ENCODE results near the gene PA2G4. TPM values are rescaled to one million over a fixed set of nuclear protein-coding genes. Genes with fewer than 3 reads are reported as not detected.
"Not testable (repeated sequence)": the region's sequence is repeated elsewhere in the genome, so short reads cannot be mapped to it uniquely, and the experiment has no call there.

PA2G4 gene
- polyA plus RNA-seq, 3 donors, result 75.9 to 138 (median 83.2) TPM

DNA sequence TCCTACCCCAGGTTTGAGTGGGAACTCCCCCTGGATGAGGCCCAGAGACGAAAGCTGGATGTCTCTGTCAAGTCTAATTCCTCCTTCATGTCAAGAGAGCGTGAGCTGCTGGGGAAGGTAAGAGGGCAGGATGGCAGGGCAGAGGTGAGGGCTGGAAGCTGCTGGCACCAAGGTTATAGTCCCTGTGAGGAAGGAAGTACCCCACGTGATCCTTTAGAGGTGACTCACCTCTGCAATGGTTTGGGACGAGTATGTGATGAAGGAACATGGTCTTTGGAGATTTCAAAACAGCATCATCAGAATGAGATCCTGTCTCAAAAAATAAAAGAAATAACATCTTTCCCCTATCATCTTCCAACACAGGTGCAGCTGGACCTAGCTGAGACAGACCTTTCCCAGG, 38.9 kb downstream of the PA2G4 start:
- no peak overlapping the region for H3K27ac ChIP-seq (ENCODE audit: low read depth, low read length)
- WGBS, 3 donors, result 56 to 75% (median 64%) methylated on average over 4 of the region's 4 CpGs

DNA sequence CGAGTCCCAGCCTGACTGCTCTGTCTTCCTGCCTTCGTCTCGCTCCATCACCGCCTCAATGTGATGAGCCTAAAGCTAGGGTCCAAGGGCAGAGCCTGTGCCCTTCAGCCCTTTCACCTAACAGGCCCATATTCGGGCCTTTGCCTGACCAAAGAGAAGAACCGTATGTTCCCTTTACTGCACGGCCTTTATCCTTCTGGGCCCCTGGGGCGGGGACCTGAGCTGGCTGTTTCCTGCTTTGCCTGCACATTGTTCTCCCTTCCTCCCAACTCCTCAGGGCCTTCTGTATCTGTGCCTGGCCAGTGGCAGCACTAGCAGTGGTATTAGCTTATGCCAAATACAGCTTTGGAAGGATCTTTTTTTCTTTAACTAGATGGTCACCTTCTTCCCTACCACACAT, 39.5 kb downstream of the PA2G4 start:
- no peak overlapping the region for H3K27ac ChIP-seq (ENCODE audit: low read depth, low read length)
- WGBS, 3 donors, result 61 to 87% (median 65%) methylated on average over 8 of the region's 8 CpGs

DNA sequence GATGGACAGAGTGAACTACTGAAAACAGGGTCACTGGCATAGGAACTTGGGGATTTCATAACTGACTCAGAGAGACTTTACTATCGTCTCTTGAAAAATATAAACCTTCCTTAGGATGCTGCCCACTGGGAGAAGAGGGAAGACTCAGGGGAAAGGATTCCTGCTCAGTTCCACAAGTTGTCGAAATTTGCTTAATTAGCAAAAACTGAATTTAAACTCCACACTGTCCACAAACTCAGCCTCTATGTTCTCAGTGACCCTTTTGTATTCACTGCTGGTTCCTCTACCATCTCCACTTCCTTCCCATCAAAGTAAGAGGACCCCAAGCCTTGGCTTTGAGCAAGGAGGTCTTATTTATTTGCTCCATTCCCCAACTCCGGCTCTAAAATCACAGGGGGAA, 40.9 kb downstream of the PA2G4 start:
- WGBS, 3 donors, result 67 to 92% (median 81%) methylated on average over 3 of the region's 3 CpGs
- H3K27ac ChIP-seq (ENCODE audit: low read depth, low read length), result no peak overlapping the region

DNA sequence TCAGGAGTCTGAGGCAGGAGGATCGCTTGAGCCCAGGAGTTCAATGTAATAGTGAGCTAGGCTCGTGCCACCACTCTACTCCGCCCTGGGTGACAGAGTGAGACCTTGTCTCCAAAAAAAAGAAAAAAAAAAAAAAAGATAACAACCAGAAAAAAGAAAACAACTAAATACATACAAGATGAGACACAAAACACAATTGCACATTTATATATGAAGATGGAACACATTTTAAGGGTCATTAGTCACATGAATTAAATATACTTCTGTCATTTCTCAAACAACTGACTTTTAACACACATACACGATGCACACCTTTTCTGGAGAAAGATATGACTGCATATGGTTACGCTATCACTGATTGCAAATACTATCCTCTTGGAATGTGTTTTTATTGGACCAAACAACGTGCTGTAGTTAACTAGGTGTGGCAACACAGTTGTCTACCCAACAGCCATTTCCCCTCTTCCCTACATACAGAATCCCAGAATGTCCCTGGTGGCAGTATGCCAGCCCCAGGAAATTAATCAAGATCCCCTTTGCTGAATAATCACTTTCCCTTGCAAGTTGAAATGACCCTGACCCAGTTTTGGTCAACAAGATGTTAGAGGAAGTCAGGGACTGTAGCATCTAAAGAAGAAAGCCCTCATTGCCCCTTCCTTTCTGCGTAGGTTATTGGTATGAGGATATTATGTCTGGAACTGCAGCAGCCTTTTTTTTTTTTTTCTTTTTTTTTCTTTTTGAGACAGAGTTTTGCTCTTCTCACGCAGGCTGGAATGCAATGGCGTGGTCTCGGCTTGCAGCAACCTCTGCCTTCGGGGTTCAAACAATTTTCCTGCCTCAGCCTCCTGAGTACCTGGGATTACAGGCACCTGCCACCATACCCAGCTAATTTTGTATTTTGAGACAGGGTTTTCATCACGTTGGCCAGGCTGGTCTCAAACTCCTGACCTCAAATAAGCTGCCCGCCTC, 42.4 kb downstream of the PA2G4 start:
- no peak overlapping the region for H3K27ac ChIP-seq (ENCODE audit: low read depth, low read length)
- WGBS, 3 donors, result 55 to 61% (median 59%) methylated on average over 13 of the region's 13 CpGs

DNA sequence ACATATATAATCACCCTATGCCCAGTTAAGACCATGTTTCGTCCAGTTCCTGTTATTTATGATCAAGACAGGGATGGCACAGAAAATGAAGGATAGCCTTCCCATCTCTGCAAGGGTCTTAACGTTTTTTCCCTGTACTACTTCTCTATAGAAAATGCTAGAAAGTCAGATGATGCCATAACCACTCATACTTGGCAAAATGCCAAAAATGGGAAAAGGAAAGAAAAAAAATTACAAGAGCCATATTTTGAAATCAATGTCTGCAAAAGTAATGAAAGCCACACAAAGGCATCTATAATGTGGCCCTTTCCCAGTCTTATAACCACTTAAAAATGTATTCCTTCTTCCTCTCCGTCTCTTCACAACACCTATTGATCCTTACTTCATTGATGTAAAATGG, 46.2 kb downstream of the PA2G4 start:
- WGBS, 3 donors, result 56 to 59% (median 59%) methylated on average over 3 of the region's 3 CpGs
- no peak overlapping the region for H3K27ac ChIP-seq (ENCODE audit: low read depth, low read length)

DNA sequence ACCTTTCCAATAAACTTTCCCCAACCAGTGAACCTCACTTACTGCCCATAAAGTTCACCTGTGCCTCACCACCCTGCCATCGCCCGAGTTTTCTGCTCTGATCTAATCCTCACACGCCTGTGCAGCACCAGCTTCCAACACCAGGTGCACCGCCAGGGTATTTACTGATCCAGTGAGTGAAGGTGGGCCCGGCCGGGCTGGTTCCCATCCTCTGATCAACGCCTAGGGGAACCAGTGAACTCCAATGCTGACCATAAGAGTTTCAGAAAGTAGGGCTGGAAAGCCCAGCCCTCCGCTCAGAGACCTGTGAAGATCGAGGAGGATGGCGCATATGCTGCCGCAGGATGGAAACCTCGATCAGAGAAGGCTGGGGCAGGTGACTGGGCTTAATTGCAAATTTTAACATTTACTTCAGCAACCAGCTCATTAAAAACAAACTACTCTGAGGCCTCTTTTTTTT, 47.3 kb downstream of the PA2G4 start:
- peak overlapping the region; percentile 82 for H3K27ac ChIP-seq (ENCODE audit: low read depth, low read length)
- 4 to 15% (median 11%) methylated on average over 12 of the region's 12 CpGs for WGBS, 3 donors

DNA sequence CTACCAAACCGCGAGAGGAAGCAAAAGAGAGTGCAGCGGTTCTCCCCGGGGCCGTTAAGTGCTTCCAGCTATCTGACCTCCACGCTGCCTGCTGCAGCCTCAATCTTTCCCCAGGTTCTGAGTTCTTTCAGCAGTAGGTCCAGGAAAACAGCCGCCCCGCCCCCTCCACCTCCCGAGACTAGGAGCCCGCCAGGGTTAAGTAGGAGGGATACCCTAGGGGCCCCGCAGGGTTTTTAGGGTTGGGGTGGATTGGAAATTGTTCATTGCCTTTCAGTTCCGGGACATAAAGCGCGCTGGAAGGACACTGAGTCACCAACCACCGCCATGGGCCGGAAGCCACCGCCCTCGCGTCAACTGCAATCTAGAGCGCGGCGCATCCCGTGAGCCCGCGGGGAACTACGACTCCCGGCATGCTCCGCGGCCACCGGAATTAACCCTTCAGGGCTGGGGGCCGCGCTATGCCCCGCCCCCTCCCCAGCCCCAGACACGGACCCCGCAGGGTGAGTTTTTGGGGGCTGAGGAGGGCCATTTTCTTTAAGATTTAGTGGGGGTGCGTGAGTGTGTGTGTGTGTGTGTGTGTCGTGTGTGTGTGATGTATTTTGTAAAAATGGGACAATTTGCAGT, 47.9 kb downstream of the PA2G4 start, which contains the start of gene MYL6B:
Gene MYL6B, plus strand, starts transcription at position 456 of the 624 bp plus-strand sequence. CDS start 1,332 bp downstream, outside the sequence.
- 0 to 1% (median 0%) methylated on average over 34 to 37 of the region's 37 CpGs for WGBS, 3 donors
- peak within 1 kb of the TSS; percentile 82 for H3K27ac ChIP-seq (ENCODE audit: low read depth, low read length)

DNA sequence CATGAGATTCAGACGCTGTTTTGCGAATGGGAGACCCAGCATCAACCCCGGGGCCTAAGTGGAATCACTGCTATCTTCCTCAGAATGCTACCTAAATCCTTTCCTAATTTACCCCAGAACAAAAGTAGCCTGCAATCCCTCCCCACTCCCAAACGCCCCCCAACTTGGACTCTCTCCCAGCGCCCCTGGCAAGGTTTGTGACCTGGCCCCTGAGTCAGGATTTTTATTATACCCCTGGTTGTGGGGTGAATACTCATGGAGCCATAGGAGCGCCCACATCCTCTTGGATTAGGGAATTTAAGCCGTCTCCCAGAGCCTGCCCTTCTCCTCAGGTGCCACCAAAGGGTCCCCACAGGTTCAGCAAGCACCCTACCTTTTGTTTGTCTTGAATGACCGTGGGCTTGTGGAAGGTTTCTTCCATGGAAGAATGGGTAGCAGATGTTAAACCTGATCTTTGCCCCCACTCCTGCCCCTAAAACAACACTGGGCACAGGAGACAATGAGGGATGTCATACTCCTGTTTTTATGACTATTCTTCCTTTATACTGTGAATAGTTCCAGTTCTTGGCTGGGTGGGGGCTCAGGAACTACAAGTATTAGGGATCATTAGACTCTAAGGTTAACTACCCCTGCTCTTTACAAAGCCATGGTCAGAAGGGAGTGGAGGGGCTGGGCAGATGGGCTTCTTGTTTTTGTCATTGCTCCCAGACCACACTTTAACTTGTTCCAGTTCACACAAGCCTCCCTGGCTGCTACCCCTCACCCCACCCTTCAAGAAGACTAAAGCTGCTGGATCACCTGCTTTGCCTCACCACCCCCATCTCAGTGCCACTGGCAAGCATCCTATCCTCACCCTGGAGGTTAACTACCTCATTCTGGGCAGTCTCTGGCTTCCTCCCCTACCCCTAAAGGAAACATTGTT, 48.7 kb downstream of the PA2G4 start:
- WGBS, 3 donors, result 13 to 17% (median 16%) methylated on average over 8 of the region's 8 CpGs
- no peak overlapping the region for H3K27ac ChIP-seq (ENCODE audit: low read depth, low read length)

DNA sequence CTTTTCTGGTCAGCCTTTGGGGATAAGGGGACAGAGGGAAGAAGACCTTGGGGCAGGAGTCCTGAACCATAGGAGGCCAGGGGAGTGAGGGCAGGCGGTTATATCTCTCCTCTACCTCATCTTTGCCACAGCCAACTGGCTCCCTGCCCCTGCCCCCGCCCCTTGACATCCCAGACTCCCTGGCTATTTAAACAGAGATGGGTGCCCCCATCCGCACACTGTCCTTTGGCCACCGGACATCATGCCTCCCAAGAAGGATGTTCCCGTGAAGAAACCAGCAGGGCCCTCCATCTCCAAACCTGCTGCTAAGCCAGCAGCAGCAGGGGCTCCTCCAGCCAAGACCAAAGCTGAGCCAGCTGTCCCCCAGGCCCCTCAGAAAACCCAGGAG, 49.3 kb downstream of the PA2G4 start:
- WGBS, 3 donors, result 83 to 88% (median 85%) methylated on average over 5 of the region's 5 CpGs
- H3K27ac ChIP-seq (ENCODE audit: low read depth, low read length), result no peak overlapping the region

DNA sequence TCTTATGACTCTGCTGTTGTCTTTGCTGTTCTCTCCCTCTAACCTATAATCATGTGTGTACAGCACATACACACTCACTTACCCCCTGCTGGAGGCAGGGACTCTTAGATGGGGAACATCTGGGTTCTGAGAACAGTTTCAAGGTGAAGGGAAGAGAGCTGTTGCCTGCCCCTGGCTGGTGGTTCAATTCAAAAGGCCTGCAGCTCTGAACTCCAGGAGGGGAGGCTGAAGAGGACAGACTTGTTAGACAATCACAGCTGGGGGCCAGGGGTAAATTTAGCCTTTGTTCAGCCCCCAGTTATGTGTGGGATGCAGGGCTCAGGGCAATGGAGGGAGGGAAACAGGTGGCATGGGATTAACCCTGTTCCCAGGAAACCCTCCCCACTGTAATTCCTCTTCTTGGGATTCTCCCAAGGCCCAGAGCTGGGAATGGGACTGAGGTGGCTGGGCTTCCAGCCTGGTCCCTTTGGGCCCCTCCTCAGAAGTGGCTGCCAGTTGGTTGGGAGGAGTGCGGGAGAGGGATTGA, 50.0 kb downstream of the PA2G4 start:
- WGBS, 3 donors, result 81 to 100% (median 100%) methylated on average over 1 of the region's 1 CpG
- H3K27ac ChIP-seq (ENCODE audit: low read depth, low read length), result no peak overlapping the region

DNA sequence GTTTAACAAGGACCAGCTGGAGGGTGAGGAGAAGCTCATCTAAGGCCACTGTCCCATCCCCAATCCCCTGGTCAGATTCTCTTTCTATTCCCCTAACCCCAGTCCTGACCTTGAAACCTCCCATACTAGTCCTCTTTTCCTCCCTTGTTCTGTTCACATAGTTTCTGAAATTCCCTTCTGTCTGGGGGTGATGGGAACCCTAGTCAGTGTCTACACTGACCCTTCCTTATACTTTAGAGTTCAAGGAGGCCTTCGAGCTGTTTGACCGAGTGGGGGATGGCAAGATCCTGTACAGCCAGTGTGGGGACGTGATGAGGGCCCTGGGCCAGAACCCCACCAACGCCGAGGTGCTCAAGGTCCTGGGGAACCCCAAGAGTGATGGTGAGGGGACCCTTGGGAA, 50.5 kb downstream of the PA2G4 start:
- WGBS, 3 donors, result 88 to 94% (median 92%) methylated on average over 5 of the region's 5 CpGs
- no peak overlapping the region for H3K27ac ChIP-seq (ENCODE audit: low read depth, low read length)

DNA sequence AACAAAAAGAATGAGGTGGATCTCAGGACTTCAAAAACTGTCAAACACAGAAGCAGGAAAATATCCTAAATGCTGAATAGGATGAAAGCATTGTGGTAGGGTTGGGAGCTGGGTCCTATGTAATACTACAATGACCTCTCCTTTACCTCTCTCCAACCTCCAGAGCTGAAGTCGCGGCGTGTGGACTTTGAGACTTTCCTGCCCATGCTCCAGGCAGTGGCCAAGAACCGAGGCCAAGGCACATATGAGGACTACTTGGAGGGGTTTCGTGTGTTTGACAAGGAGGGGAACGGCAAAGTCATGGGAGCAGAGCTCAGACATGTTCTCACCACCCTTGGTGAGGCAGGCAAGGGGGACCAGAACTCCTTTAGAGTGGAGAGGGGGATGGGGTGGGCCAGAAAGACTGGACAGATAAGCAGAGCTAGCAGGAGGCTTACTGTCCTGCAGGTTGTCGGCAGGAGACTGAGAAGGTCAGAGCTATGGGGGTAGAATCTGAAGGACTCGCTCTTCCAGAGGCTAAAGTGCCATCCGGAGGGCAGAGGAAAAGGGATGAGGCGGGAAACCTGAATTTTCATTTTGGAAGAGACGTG, 51.0 kb downstream of the PA2G4 start:
- no peak overlapping the region for H3K27ac ChIP-seq (ENCODE audit: low read depth, low read length)

DNA sequence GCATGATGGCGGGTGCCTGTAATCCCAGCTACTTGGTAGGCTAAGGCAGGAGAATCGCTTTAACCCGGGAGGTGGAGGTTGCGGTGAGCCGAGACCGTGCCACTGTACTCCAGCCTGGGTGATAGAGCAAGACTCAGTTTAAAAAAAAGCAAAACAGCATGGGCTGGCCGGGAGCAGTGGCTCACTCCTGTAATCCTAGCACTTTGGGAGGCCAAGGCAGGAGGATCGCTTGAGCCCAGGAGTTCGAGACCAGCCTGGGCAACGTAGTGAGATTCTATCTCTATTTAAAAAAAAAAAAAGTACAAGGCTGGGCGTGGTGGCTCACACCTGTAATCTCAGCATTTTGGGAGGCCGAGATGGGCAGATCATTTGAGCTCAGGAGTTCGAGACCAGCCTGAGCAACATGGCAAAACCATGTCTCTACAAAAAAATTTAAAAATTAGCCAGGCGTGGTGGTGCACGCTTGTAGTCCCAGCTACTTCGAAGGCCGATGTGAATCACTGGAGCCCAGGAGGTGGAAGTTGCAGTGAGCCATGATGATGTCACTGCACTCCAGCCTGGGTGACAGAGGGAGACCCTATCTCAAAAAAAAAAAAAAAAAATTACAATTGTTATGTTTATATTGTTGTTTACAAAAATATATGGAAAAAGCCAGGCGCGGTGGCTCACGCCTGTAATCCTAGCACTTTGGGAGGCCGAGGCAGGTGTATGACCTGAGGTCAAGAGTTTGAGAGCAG, 52.3 kb downstream of the PA2G4 start:
- H3K27ac ChIP-seq (ENCODE audit: low read depth, low read length), result not testable (repeated sequence)
- WGBS, 3 donors, result 90 to 93% (median 91%) methylated on average over 21 of the region's 21 CpGs

More for the DNA sequence above, 51.0 kb downstream of the PA2G4 start:
- 61 to 92% (median 90%) methylated on average over 11 of the region's 11 CpGs for WGBS, 3 donors

DNA sequence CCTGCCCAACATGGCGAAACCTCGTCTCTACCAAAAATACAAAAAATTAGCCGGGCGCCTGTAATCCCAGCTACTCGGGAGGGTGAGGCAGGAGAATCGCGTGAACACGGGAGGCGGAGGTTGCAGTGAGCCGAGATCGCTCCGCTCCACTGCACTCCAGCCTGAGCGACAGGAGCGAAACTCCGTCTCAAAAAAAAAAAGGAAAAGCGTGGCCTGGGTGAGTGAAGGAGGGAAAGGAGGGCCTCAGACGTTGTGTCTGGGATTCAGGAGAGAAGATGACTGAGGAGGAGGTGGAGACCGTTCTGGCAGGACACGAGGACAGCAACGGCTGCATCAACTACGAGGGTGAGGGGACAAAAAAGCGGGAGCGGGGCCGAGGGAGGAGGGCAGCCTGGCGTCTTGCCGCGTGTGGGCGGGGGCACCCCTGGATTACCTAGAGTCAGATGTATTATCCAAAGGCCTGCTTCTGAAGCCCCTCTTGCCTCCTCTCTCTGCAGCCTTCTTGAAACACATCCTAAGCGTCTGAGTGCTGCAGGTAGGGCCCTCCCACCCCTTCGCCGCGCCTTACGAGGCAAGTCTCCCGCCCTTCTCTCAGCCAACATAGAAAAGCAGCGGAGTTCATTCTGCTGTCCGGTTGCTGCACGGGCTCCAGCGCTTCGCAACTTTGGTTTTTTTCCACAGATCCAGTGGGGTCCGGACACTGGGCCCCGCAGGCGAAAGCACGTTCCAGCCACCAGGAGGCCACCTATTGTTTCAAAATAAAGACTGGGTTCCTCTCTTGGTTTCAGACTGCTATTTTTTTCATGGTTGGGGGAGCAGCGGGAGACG, 53.1 kb downstream of the PA2G4 start:
- WGBS, 3 donors, result 3 to 7% (median 4%) methylated on average over 45 of the region's 45 CpGs

DNA sequence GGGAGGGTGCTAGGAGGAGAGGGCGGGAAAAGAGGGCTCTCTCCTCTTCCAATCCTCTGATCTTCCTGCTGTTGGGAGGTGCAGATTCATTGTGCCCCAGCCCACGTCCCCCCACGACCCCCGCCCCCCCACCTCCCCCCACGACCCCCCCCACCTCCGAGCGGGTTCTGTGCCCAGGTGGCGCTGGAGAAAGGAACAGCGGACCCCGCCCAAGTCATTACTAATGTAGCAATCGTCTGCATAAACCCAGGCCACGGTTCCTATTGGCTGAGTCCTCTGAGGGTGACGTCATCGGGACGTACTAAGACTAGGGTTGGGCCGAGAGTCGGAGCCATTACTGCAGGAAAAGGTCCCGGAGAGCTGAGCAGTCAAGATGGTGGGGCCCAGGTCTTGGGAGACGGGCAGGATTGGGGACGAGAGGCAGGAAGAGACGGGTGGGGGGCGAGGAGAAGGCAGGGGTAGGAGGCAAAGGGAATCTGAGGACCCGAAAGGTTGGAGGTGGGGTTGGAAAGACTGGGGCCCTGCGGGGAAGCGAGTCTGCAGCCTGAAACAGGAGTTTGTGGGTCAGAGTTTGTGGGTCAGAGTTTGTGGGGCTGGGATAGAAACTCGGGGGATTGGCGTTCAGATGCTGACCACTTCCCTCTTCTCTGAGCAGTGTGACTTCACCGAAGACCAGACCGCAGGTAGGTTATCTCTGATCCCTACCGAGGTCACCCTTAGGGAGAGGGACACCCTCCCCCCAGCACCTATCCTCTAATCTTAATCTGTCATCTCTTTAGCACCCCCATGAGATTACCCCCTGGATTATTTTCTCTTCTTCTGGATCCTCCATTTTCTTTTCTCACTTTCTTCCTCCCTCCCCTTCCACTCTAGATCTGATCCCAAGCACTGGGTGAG, 53.9 kb downstream of the PA2G4 start, which contains the start of gene MYL6:
Gene MYL6, plus strand, starts transcription at position 331 of the 897 bp plus-strand sequence. Its CDS starts 43 bp downstream, at position 374.
- peak within 1 kb of the TSS; percentile 80 for H3K27ac ChIP-seq (ENCODE audit: low read depth, low read length)
- WGBS, 3 donors, result 0 to 1% (median 0%) methylated on average over 23 to 30 of the region's 30 CpGs

More for the DNA sequence above, 53.1 kb downstream of the PA2G4 start:
- peak overlapping the region; percentile 74 for H3K27ac ChIP-seq (ENCODE audit: low read depth, low read length)

Measured in adipose tissue (tissue), 3 donors.